Thymus (tissue), 11 donors: ENCODE data around the gene RGS9. TPM values are rescaled to one million over a fixed set of nuclear protein-coding genes. Genes with fewer than 3 reads are reported as not detected.

Experiments
- DNase-seq, 9 donors: peaks; one replicate each; pipeline ENCODE4 v3.0.0-alpha.2; 2013; ENCODE audit warnings: low spot score in 9 of 9, low read depth in 6 of 9, missing footprints in 1 of 9
- H3K27ac ChIP-seq, 2 donors: one replicate each; pipeline ENCODE4 v1.5.1; 2013; ENCODE audit warnings: control low read depth in 1 of 2, low read depth in 1 of 2, low read length in 1 of 2, mild to moderate bottlenecking in 1 of 2, moderate library complexity in 1 of 2
- H3K27me3 ChIP-seq, 2 donors: one replicate each; pipeline ENCODE4 v1.5.1; 2013; ENCODE audit warnings: low read length in 1 of 2; ENCODE audit not compliant: control insufficient read depth in 2 of 2, insufficient read depth in 1 of 2
- H3K36me3 ChIP-seq, 2 donors: one replicate each; pipeline ENCODE4 v1.5.1; 2013; ENCODE audit warnings: low read length in 1 of 2, mild to moderate bottlenecking in 1 of 2, moderate library complexity in 1 of 2; ENCODE audit not compliant: control insufficient read depth in 2 of 2, insufficient read depth in 2 of 2
- H3K4me1 ChIP-seq, 2 donors: one replicate each; pipeline ENCODE4 v1.5.1; 2013; ENCODE audit warnings: low read length in 2 of 2; ENCODE audit not compliant: control insufficient read depth in 2 of 2, insufficient read depth in 2 of 2
- H3K4me3 ChIP-seq, 2 donors: one replicate each; pipeline ENCODE4 v1.5.1; 2013; ENCODE audit warnings: low read length in 2 of 2, control low read depth in 1 of 2, mild to moderate bottlenecking in 1 of 2
- H3K9me3 ChIP-seq, 2 donors: one replicate each; pipeline ENCODE4 v1.5.1; 2013; ENCODE audit warnings: low read length in 1 of 2, mild to moderate bottlenecking in 1 of 2; ENCODE audit not compliant: control insufficient read depth in 2 of 2, insufficient read depth in 1 of 2
- WGBS: extraction: QIAGEN DNeasy Blood & Tissue Kit; methylation state at CpG from one replicate; pipeline ENCODE4 v1.1.7; 2013; 5-methylcytosine and 5-hydroxymethylcytosine counted together
- polyA plus RNA-seq: library from polyadenylated mRNA; stranded (reverse); fragments of 200-250 nt; gene quantifications from one replicate; pipeline ENCODE4 v1.2.3, GENCODE V29; 2013
- total RNA-seq: library from RNA; stranded (reverse); fragments of 120-200 nt; gene quantifications from one replicate; pipeline ENCODE4 v1.2.4, GENCODE V29; 2013
- donor health status: healthy.

The RGS9 gene
- total and polyA plus RNA-seq, 2 donors = 1.9 to 2.6 TPM

GRCh38 chr17:65158622-65159021, 21.5 kb downstream of the RGS9 start:
- Histone ChIP-seq H3K4me3 (no peak overlapping the region), H3K9me3 (no peaks in the 10 kb centered on the region), H3K36me3 (no peaks in the 10 kb centered on the region), H3K4me1 (peaks cover 20 to 66% of the 10 kb centered on the region in 2 donors), H3K27ac (peak overlapping the region in 1 of 2 donors; percentile 73), H3K27me3 (no peaks in the 10 kb centered on the region)
- 18% methylated on average over 2 of the region's 2 CpGs for WGBS
- DNase-seq = peak in 1 of 9 donors; percentile 43

- H3K27ac ChIP-seq = no peak overlapping the region
- no peaks in the 10 kb centered on the region for H3K9me3 ChIP-seq
- H3K36me3 ChIP-seq = no peaks in the 10 kb centered on the region
- H3K4me1 ChIP-seq = peaks cover 10 to 62% of the 10 kb centered on the region in 2 donors
- H3K27me3 ChIP-seq = no peaks in the 10 kb centered on the region
- DNase-seq = no peak
- 96% methylated on average over 6 of the region's 6 CpGs for WGBS
- H3K4me3 ChIP-seq = no peak overlapping the region
Measured at GRCh38 chr17:65160516-65160915, 23.3 kb downstream of the RGS9 start.

- Histone ChIP-seq H3K4me3 (no peak overlapping the region), H3K4me1 (peaks cover 6 to 26% of the 10 kb centered on the region in 2 donors), H3K36me3 (no peaks in the 10 kb centered on the region), H3K9me3 (no peaks in the 10 kb centered on the region), H3K27ac (peak overlapping the region in 1 of 2 donors; percentile 1), H3K27me3 (no peaks in the 10 kb centered on the region)
- peak in 4 of 9 donors; percentile 25 to 71 (median 44) for DNase-seq
- 38% methylated on average over 5 of the region's 5 CpGs for WGBS
Measured at GRCh38 chr17:65163990-65164495, 26.9 kb downstream of the RGS9 start.

- H3K4me3 ChIP-seq = no peak overlapping the region
- H3K36me3 ChIP-seq = no peaks in the 10 kb centered on the region
- peaks cover 3 to 27% of the 10 kb centered on the region in 2 donors for H3K4me1 ChIP-seq
- no peak overlapping the region for H3K27ac ChIP-seq
- WGBS = 98% methylated on average over 16 of the region's 16 CpGs
- no peaks in the 10 kb centered on the region for H3K27me3 ChIP-seq
- H3K9me3 ChIP-seq = no peaks in the 10 kb centered on the region
- no peak for DNase-seq
Measured at GRCh38 chr17:65166787-65167186, 29.6 kb downstream of the RGS9 start.

GRCh38 chr17:65167566-65167965, 30.4 kb downstream of the RGS9 start:
- H3K36me3 ChIP-seq = no peaks in the 10 kb centered on the region
- no peak overlapping the region for H3K4me3 ChIP-seq
- peaks cover 3 to 35% of the 10 kb centered on the region in 2 donors for H3K4me1 ChIP-seq
- 98% methylated on average over 8 of the region's 8 CpGs for WGBS
- no peak for DNase-seq
- no peaks in the 10 kb centered on the region for H3K27me3 ChIP-seq
- no peak overlapping the region for H3K27ac ChIP-seq
- no peaks in the 10 kb centered on the region for H3K9me3 ChIP-seq

- H3K27ac ChIP-seq = no peak overlapping the region
- H3K36me3 ChIP-seq = no peaks in the 10 kb centered on the region
- no peak for DNase-seq
- 82% methylated on average over 3 of the region's 3 CpGs for WGBS
- peaks cover 9 to 43% of the 10 kb centered on the region in 2 donors for H3K4me1 ChIP-seq
- H3K9me3 ChIP-seq = no peaks in the 10 kb centered on the region
- no peaks in the 10 kb centered on the region for H3K27me3 ChIP-seq
- no peak overlapping the region for H3K4me3 ChIP-seq
Measured at GRCh38 chr17:65169691-65170090, 32.5 kb downstream of the RGS9 start.

- WGBS = 92% methylated on average over 10 of the region's 10 CpGs
- Histone ChIP-seq H3K9me3 (no peaks in the 10 kb centered on the region), H3K27ac (peak overlapping the region in 1 of 2 donors; percentile 82), H3K27me3 (no peaks in the 10 kb centered on the region), H3K36me3 (no peaks in the 10 kb centered on the region), H3K4me3 (no peak overlapping the region), H3K4me1 (peaks cover 9 to 45% of the 10 kb centered on the region in 2 donors)
- DNase-seq = no peak
Measured at GRCh38 chr17:65170839-65171238, 33.7 kb downstream of the RGS9 start.

GRCh38 chr17:65171752-65172151, 34.6 kb downstream of the RGS9 start:
- Histone ChIP-seq H3K4me1 (peaks cover 9 to 47% of the 10 kb centered on the region in 2 donors), H3K9me3 (no peaks in the 10 kb centered on the region), H3K27ac (peak overlapping the region in 1 of 2 donors; percentile 82), H3K36me3 (no peaks in the 10 kb centered on the region), H3K27me3 (no peaks in the 10 kb centered on the region), H3K4me3 (no peak overlapping the region)
- DNase-seq = peak in 1 of 9 donors; percentile 51
- 16% methylated on average over 4 of the region's 4 CpGs for WGBS

- DNase-seq = no peak
- H3K27me3 ChIP-seq = no peaks in the 10 kb centered on the region
- H3K36me3 ChIP-seq = no peaks in the 10 kb centered on the region
- WGBS = 98% methylated on average over 11 of the region's 11 CpGs
- H3K9me3 ChIP-seq = no peaks in the 10 kb centered on the region
- H3K4me3 ChIP-seq = no peak overlapping the region
- H3K27ac ChIP-seq = peak overlapping the region in 1 of 2 donors; percentile 86
- peaks cover 9 to 47% of the 10 kb centered on the region in 2 donors for H3K4me1 ChIP-seq
Measured at GRCh38 chr17:65172496-65173136, 35.4 kb downstream of the RGS9 start.
